Activated naive CD4-positive, alpha-beta T cell treated with anti-CD3 and anti-CD28 coated beads for 36 hours (primary cell): ENCODE measurements around the gene SNAPC4. TPM values are rescaled to one million over a fixed set of nuclear protein-coding genes. Genes with fewer than 3 reads are reported as not detected.
"Not testable (repeated sequence)": the region's sequence is repeated elsewhere in the genome, so short reads cannot be mapped to it uniquely, and the experiment has no call there.

Experiments
- CTCF ChIA-PET: fragments of 350-600 bp; sonication (Branson Sonifier 250); formaldehyde crosslinking; loops from one replicate; lab custom pipeline; 2021; ENCODE audit warnings: antibody characterized with exemption; lab: Charles Lee
- DNase-seq: peaks from one replicate; pipeline ENCODE4 v3.0.0-alpha.2; 2020
- H3K27ac Mint-ChIP-seq: one replicate; pipeline ENCODE4 v1.8.0; 2021; ENCODE audit warnings: mild to moderate bottlenecking, mixed read lengths
- H3K27me3 Mint-ChIP-seq: one replicate; pipeline ENCODE4 v1.8.0; 2021; ENCODE audit warnings: low read depth, mixed read lengths
- H3K36me3 Mint-ChIP-seq: one replicate; pipeline ENCODE4 v1.8.0; 2021; ENCODE audit warnings: low read depth, mixed read lengths
- H3K4me1 Mint-ChIP-seq: one replicate; pipeline ENCODE4 v1.8.0; 2021; ENCODE audit warnings: low read depth, mixed read lengths
- H3K4me3 Mint-ChIP-seq: one replicate; pipeline ENCODE4 v1.8.0; 2021; ENCODE audit warnings: mild to moderate bottlenecking, moderate library complexity, mixed read lengths
- H3K9me3 Mint-ChIP-seq: one replicate; pipeline ENCODE4 v1.8.0; 2021; ENCODE audit warnings: mixed read lengths
- intact Hi-C: fragments of 100-400 bp; cut with micrococcal nuclease; formaldehyde crosslinking; loops from one replicate; pipeline ENCODE4 v1.15.1; 2023
- total RNA-seq, 2 experiments: library from RNA; stranded (reverse); gene quantifications; one replicate each; pipeline ENCODE4 v1.2.3, GENCODE V29; 2021

Gene SNAPC4
- total RNA-seq, 2 experiments from 2014 or later: 12.3 to 14.1 TPM

- peaks cover 3% of the 10 kb centered on the region for H3K4me1 Mint-ChIP-seq
- H3K4me3 Mint-ChIP-seq: no peak overlapping the region
- H3K27ac Mint-ChIP-seq: no peak overlapping the region
- no peaks in the 10 kb centered on the region for H3K27me3 Mint-ChIP-seq
- peaks cover 2% of the 10 kb centered on the region for H3K36me3 Mint-ChIP-seq
- DNase-seq: no peak
- CTCF ChIA-PET: no interaction called here
- no peaks in the 10 kb centered on the region for H3K9me3 Mint-ChIP-seq
- intact Hi-C loops: no loop called here
Observed at GRCh38 chr9:136431782-136432350, 31.9 kb upstream of the SNAPC4 start.

DNA sequence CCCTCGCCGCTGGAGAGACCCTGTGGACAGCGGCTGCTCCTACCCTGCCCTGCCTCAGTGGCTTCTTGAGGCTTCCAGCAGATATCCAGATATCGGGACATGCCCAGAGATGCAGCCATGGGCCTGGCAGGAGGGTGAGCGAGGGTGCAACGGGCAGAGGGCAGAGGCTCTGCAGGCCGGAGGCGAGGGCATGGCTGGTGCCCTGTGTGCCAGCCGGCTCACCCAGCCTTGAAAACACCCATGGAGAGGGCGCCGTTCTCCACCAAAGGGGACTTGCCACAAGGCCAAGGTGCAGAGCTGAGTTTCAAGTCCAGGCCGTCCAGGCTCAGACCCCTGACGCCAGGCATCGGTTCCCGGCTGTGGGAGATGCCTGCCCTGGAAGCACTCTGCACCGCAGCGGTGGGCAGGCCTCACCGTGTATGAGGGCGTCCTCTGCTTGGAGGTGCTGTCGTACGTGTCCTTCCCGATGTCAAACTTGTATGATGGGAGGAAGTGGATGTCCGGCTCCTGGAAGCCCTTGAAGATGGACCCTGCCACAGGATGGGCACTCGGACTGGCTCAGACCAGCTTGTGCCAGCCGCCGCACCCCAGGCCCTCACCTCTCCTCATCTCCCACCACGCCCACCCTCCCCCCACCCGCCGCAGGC is 30.7 kb upstream of the SNAPC4 start:
- H3K9me3 Mint-ChIP-seq: no peaks in the 10 kb centered on the region
- CTCF ChIA-PET: no interaction called here
- DNase-seq: no peak
- H3K4me1 Mint-ChIP-seq: no peaks in the 10 kb centered on the region
- intact Hi-C loops: no loop called here
- peaks cover 2% of the 10 kb centered on the region for H3K36me3 Mint-ChIP-seq
- H3K4me3 Mint-ChIP-seq: no peak overlapping the region
- no peaks in the 10 kb centered on the region for H3K27me3 Mint-ChIP-seq
- H3K27ac Mint-ChIP-seq: no peak overlapping the region

- intact Hi-C loops: no loop called here
- Mint-ChIP-seq H3K27ac (no peak overlapping the region), H3K4me3 (no peak overlapping the region), H3K9me3 (no peaks in the 10 kb centered on the region), H3K36me3 (peaks cover 4% of the 10 kb centered on the region), H3K27me3 (no peaks in the 10 kb centered on the region), H3K4me1 (no peaks in the 10 kb centered on the region)
- DNase-seq: no peak
- CTCF ChIA-PET: no interaction called here
Observed at GRCh38 chr9:136429683-136430491, 29.9 kb upstream of the SNAPC4 start.

- DNase-seq: no peak
- H3K27me3 Mint-ChIP-seq: no peaks in the 10 kb centered on the region
- intact Hi-C loops: no loop called here
- no peaks in the 10 kb centered on the region for H3K4me1 Mint-ChIP-seq
- peaks cover 5% of the 10 kb centered on the region for H3K36me3 Mint-ChIP-seq
- CTCF ChIA-PET: no interaction called here
- no peak overlapping the region for H3K4me3 Mint-ChIP-seq
- H3K9me3 Mint-ChIP-seq: no peaks in the 10 kb centered on the region
- no peak overlapping the region for H3K27ac Mint-ChIP-seq
Observed at GRCh38 chr9:136429075-136429628, 29.2 kb upstream of the SNAPC4 start.

DNA sequence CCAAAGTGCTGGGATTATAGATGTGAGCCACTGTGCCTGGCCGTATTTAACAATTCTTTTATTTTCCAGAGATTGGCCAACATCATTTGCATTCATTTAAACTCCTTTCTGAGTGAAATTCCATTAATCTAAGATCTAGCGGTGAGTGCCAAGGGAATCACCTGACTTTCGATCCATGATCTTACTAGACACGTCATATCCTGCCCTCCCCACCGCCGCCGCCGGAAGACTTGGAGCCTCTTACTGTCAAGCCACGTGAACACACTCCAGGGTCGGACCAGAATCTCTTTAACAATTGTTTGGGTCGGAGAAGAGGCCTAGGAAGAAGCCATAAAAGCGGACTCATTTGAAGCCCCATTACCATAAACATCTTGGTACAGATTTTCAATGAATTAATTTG is 26.8 kb upstream of the SNAPC4 start:
- no peaks in the 10 kb centered on the region for H3K9me3 Mint-ChIP-seq
- CTCF ChIA-PET: interaction anchor here (0.6 to 2.0 kb wide), 2 partner anchors 14 to 28 kb away, joined by 3 to 5 read pairs; no protein-coding TSS in a partner anchor
- DNase-seq: no peak
- intact Hi-C loops: no loop called here
- no peaks in the 10 kb centered on the region for H3K27me3 Mint-ChIP-seq
- no peaks in the 10 kb centered on the region for H3K4me1 Mint-ChIP-seq
- peaks cover 14% of the 10 kb centered on the region for H3K36me3 Mint-ChIP-seq
- H3K27ac Mint-ChIP-seq: no peak overlapping the region
- no peak overlapping the region for H3K4me3 Mint-ChIP-seq

- peaks cover 18% of the 10 kb centered on the region for H3K36me3 Mint-ChIP-seq
- H3K27me3 Mint-ChIP-seq, H3K9me3 Mint-ChIP-seq, H3K27ac Mint-ChIP-seq, intact Hi-C loops, DNase-seq, H3K4me1 Mint-ChIP-seq, H3K4me3 Mint-ChIP-seq: not testable (repeated sequence)
- CTCF ChIA-PET: interaction anchor here (2.0 kb wide), 1 partner anchor 15 kb away, joined by 5 read pairs; no protein-coding TSS in a partner anchor
Observed at GRCh38 chr9:136425367-136425766, 25.4 kb upstream of the SNAPC4 start.

GRCh38 chr9:136424750-136425362 is 24.9 kb upstream of the SNAPC4 start:
- DNase-seq: no peak
- H3K36me3 Mint-ChIP-seq: peaks cover 18% of the 10 kb centered on the region
- H3K27ac Mint-ChIP-seq: no peak overlapping the region
- H3K27me3 Mint-ChIP-seq: no peaks in the 10 kb centered on the region
- no peak overlapping the region for H3K4me3 Mint-ChIP-seq
- no peaks in the 10 kb centered on the region for H3K4me1 Mint-ChIP-seq
- H3K9me3 Mint-ChIP-seq: no peaks in the 10 kb centered on the region
- intact Hi-C loops: loop anchor here (5.0 kb wide), 1 partner anchor 52 kb away; no protein-coding TSS in a partner anchor
- CTCF ChIA-PET: interaction anchor here (2.0 kb wide), 1 partner anchor 15 kb away, joined by 5 read pairs; no protein-coding TSS in a partner anchor

- CTCF ChIA-PET: no interaction called here
- Mint-ChIP-seq H3K4me3 (no peak overlapping the region), H3K9me3 (no peaks in the 10 kb centered on the region), H3K36me3 (peaks cover 23% of the 10 kb centered on the region), H3K4me1 (no peaks in the 10 kb centered on the region), H3K27ac (no peak overlapping the region), H3K27me3 (no peaks in the 10 kb centered on the region)
- intact Hi-C loops: loop anchor here (5.0 kb wide), 1 partner anchor 54 kb away; no protein-coding TSS in a partner anchor
- no peak for DNase-seq
Observed at GRCh38 chr9:136423432-136424146, 23.6 kb upstream of the SNAPC4 start.

DNA sequence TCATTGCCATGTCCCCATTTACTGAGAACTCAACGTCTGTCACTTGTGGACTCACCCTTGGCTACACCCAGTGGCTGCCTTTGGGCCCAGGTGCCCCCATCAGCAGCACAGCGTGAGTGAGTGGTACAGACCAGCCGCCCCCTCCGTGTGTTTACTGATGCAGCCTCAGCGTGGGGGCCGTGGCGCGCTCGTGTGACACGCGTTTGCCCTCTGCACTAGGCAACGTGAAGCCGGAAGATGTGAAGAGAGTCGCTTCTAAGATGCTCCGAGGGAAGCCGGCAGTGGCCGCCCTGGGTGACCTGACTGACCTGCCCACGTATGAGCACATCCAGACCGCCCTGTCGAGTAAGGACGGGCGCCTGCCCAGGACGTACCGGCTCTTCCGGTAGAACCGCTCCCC is 22.9 kb upstream of the SNAPC4 start:
- no peaks in the 10 kb centered on the region for H3K4me1 Mint-ChIP-seq
- no peak for DNase-seq
- H3K27ac Mint-ChIP-seq: no peak overlapping the region
- intact Hi-C loops: loop anchor here (5.0 kb wide), 1 partner anchor 54 kb away; no protein-coding TSS in a partner anchor
- H3K4me3 Mint-ChIP-seq: no peak overlapping the region
- CTCF ChIA-PET: no interaction called here
- peaks cover 24% of the 10 kb centered on the region for H3K36me3 Mint-ChIP-seq
- H3K9me3 Mint-ChIP-seq: no peaks in the 10 kb centered on the region
- no peaks in the 10 kb centered on the region for H3K27me3 Mint-ChIP-seq

- CTCF ChIA-PET: no interaction called here
- DNase-seq: no peak
- H3K27me3 Mint-ChIP-seq: no peaks in the 10 kb centered on the region
- H3K36me3 Mint-ChIP-seq: peaks cover 28% of the 10 kb centered on the region
- no peak overlapping the region for H3K27ac Mint-ChIP-seq
- intact Hi-C loops: loop anchor here (5.0 kb wide), 1 partner anchor 56 kb away; no protein-coding TSS in a partner anchor
- no peaks in the 10 kb centered on the region for H3K4me1 Mint-ChIP-seq
- H3K9me3 Mint-ChIP-seq: no peaks in the 10 kb centered on the region
- H3K4me3 Mint-ChIP-seq: no peak overlapping the region
Observed at GRCh38 chr9:136421791-136422190, 21.8 kb upstream of the SNAPC4 start.

DNA sequence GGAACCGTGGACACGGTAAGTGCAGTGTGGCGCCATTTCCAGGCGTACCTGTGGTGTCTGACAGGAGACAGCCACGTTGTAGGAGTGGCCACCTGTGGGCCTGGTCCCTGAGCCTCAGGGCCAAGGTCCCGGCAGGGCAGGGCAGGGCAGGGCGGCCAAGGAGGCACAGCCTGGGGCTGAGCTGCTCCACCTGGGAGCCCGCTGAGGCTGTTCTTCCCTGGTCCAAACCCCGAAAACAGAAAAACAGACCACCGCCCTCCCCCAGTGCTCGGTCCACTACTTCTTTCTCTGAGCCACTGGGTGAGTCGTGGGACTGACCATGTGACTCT is 19.1 kb upstream of the SNAPC4 start:
- intact Hi-C loops: no loop called here
- Mint-ChIP-seq H3K4me1 (no peaks in the 10 kb centered on the region), H3K27ac (no peak overlapping the region), H3K9me3 (no peaks in the 10 kb centered on the region), H3K4me3 (no peak overlapping the region), H3K36me3 (peaks cover 29% of the 10 kb centered on the region), H3K27me3 (no peaks in the 10 kb centered on the region)
- CTCF ChIA-PET: no interaction called here
- no peak for DNase-seq
